CD4-positive, alpha-beta T cell (primary cell): ENCODE data around the gene TRIM33. TPM values are rescaled to one million over a fixed set of nuclear protein-coding genes. Genes with fewer than 3 reads are reported as not detected.

ENCODE experiments used
- ATAC-seq: fragments of 200-7000 bp; cut with Tn5 transposase; one replicate; pipeline ENCODE4 v1.10.0; 2022; ENCODE audit warnings: mild to moderate bottlenecking; ENCODE audit not compliant: poor library complexity
- CTCF ChIA-PET: fragments of 350-600 bp; sonication (Branson Sonifier 250); formaldehyde crosslinking; loops from one replicate; lab custom pipeline; 2021; ENCODE audit warnings: antibody characterized with exemption, inconsistent platforms; lab: Charles Lee
- POLR2A ChIA-PET: fragments of 350-600 bp; sonication (Branson Sonifier 250); formaldehyde crosslinking; loops from one replicate; lab custom pipeline; 2021; ENCODE audit warnings: antibody characterized with exemption, inconsistent platforms; lab: Charles Lee
- DNase-seq, 14 experiments: peaks; one replicate each; pipeline ENCODE4 v3.0.0-alpha.2; 2013 to 2020; ENCODE audit warnings: mixed read lengths in 2 of 14
- H3K27ac ChIP-seq, 2 donors: one replicate each; pipeline versions ENCODE4 v1.5.1 to v1.7.0; 2013; ENCODE audit warnings: low read length in 2 of 2, low read depth in 1 of 2, mild to moderate bottlenecking in 1 of 2
- H3K27me3 ChIP-seq, 2 experiments: 1 replicate in 1 of 2; 2 replicates in 1 of 2; pipeline versions ENCODE4 v1.6.1 to v1.7.0; 2013; ENCODE audit warnings: low read length in 2 of 2, control low read depth in 1 of 2, mild to moderate bottlenecking in 1 of 2, moderate library complexity in 1 of 2; ENCODE audit not compliant: insufficient read depth in 2 of 2, control insufficient read depth in 1 of 2
- H3K36me3 ChIP-seq: one replicate; pipeline ENCODE4 v1.6.1; 2013; ENCODE audit warnings: low read length, control low read depth; ENCODE audit not compliant: insufficient read depth
- H3K4me1 ChIP-seq: one replicate; pipeline ENCODE4 v1.6.1; 2013; ENCODE audit warnings: low read length, control low read depth; ENCODE audit not compliant: insufficient read depth
- H3K4me3 ChIP-seq: one replicate; pipeline ENCODE4 v1.5.1; 2013; ENCODE audit warnings: mild to moderate bottlenecking, low read length, moderate library complexity
- H3K9me3 ChIP-seq, 2 experiments: 1 replicate in 1 of 2; 2 replicates in 1 of 2; pipeline versions ENCODE4 v1.6.1 to v1.7.0; 2013; ENCODE audit warnings: low read length in 2 of 2, mild to moderate bottlenecking in 2 of 2, control low read depth in 1 of 2, moderate library complexity in 1 of 2; ENCODE audit not compliant: control insufficient read depth in 1 of 2, insufficient read depth in 1 of 2
- H3K27ac Mint-ChIP-seq: one replicate; pipeline ENCODE4 v1.8.0; 2020; ENCODE audit warnings: mixed read lengths
- H3K27me3 Mint-ChIP-seq: one replicate; pipeline ENCODE4 v1.8.0; 2021; ENCODE audit warnings: mixed read lengths
- H3K36me3 Mint-ChIP-seq: one replicate; pipeline ENCODE4 v1.8.0; 2021; ENCODE audit warnings: low read depth, mixed read lengths
- H3K4me1 Mint-ChIP-seq: one replicate; pipeline ENCODE4 v1.8.0; 2021; ENCODE audit warnings: low read depth, mixed read lengths
- H3K4me3 Mint-ChIP-seq: one replicate; pipeline ENCODE4 v1.8.0; 2020; ENCODE audit warnings: mild to moderate bottlenecking, mixed read lengths
- H3K9me3 Mint-ChIP-seq: one replicate; pipeline ENCODE4 v1.8.0; 2020; ENCODE audit warnings: mixed read lengths
- CTCF ChIP-seq: fragments of 200-600 bp; IDR thresholded peaks from one replicate; pipeline ENCODE4 v1.8.0; 2022; ENCODE audit warnings: antibody characterized with exemption, mild to moderate bottlenecking
- intact Hi-C, 2 experiments: fragments of 100-400 bp; cut with DNase I in 1 of 2; cut with micrococcal nuclease in 1 of 2; formaldehyde crosslinking; loops; one replicate each; pipeline versions ENCODE4 v1.15.1 to v1.9.0; 2023 to 2025; cut with DNase I, micrococcal nuclease
- total RNA-seq, 174 experiments: library from RNA in 2 of 174; stranded (reverse) in 2 of 174; gene quantifications; one replicate each; pipeline ENCODE4 v1.2.3 and lab custom pipeline; 2021 to 2026

Gene TRIM33
- total RNA-seq, 2 experiments from 2014 or later, result 42.6 to 45.0 TPM

GRCh38 chr1:114473796-114474195 is 37.2 kb downstream of the TRIM33 start:
- H3K36me3 ChIP-seq, result no peaks in the 10 kb centered on the region
- H3K9me3 ChIP-seq, result no peaks in the 10 kb centered on the region
- ChIA-PET CTCF (no interaction called here), POLR2A (no interaction called here)
- no peak overlapping the region for H3K27ac ChIP-seq
- H3K4me1 ChIP-seq, result peaks cover 12% of the 10 kb centered on the region
- Mint-ChIP-seq H3K27me3 (no peaks in the 10 kb centered on the region), H3K4me1 (peaks cover 73% of the 10 kb centered on the region), H3K9me3 (no peaks in the 10 kb centered on the region), H3K4me3 (no peak overlapping the region), H3K36me3 (peaks cover 43% of the 10 kb centered on the region), H3K27ac (no peak overlapping the region)
- ATAC-seq (no peak), DNase-seq (no peak)
- H3K4me3 ChIP-seq, result no peak overlapping the region
- no peak for TF ChIP-seq CTCF
- intact Hi-C loops, result no loop called here
- no peaks in the 10 kb centered on the region for H3K27me3 ChIP-seq

GRCh38 chr1:114472408-114472807 is 38.6 kb downstream of the TRIM33 start:
- no peaks in the 10 kb centered on the region for H3K9me3 Mint-ChIP-seq
- Histone ChIP-seq H3K4me3 (no peak overlapping the region), H3K27ac (no peak overlapping the region), H3K27me3 (no peaks in the 10 kb centered on the region), H3K4me1 (peaks cover 16% of the 10 kb centered on the region), H3K36me3 (no peaks in the 10 kb centered on the region), H3K9me3 (no peaks in the 10 kb centered on the region)
- no peak overlapping the region for H3K4me3 Mint-ChIP-seq
- no peak for TF ChIP-seq CTCF
- DNase-seq, result no peak
- H3K27ac Mint-ChIP-seq, result no peak overlapping the region
- POLR2A ChIA-PET, result no interaction called here
- intact Hi-C loops, result no loop called here
- peaks cover 34% of the 10 kb centered on the region for H3K36me3 Mint-ChIP-seq
- peaks cover 75% of the 10 kb centered on the region for H3K4me1 Mint-ChIP-seq
- CTCF ChIA-PET, result no interaction called here
- no peak for ATAC-seq
- H3K27me3 Mint-ChIP-seq, result no peaks in the 10 kb centered on the region

- Histone ChIP-seq H3K36me3 (peaks cover 2% of the 10 kb centered on the region), H3K9me3 (no peaks in the 10 kb centered on the region), H3K27ac (no peak overlapping the region), H3K4me3 (no peak overlapping the region), H3K4me1 (peaks cover 25% of the 10 kb centered on the region), H3K27me3 (no peaks in the 10 kb centered on the region)
- Mint-ChIP-seq H3K4me3 (no peak overlapping the region), H3K9me3 (no peaks in the 10 kb centered on the region), H3K4me1 (peaks cover 75% of the 10 kb centered on the region), H3K27me3 (no peaks in the 10 kb centered on the region), H3K27ac (no peak overlapping the region), H3K36me3 (peaks cover 34% of the 10 kb centered on the region)
- no peak for DNase-seq
- no peak for TF ChIP-seq CTCF
- ChIA-PET CTCF (no interaction called here), POLR2A (no interaction called here)
- intact Hi-C loops, result no loop called here
- ATAC-seq, result no peak
Measured at GRCh38 chr1:114470681-114471080, 40.3 kb downstream of the TRIM33 start.
